Muscle layer of colon (tissue), 2 donors: ENCODE measurements around the gene PSD.
A peak's percentile ranks its signal among the peaks of the same experiment; 100 is the strongest.

Experiments used
- H3K27ac ChIP-seq: one replicate; pipeline ENCODE4 v1.7.0; 2013; ENCODE audit warnings: low read depth, mild to moderate bottlenecking, low read length, moderate library complexity
- H3K27me3 ChIP-seq, 2 donors: one replicate each; pipeline ENCODE4 v1.7.0; 2013; ENCODE audit warnings: low read length in 2 of 2, mild to moderate bottlenecking in 2 of 2; ENCODE audit not compliant: insufficient read depth in 2 of 2, control insufficient read depth in 1 of 2
- H3K36me3 ChIP-seq: one replicate; pipeline ENCODE4 v1.7.0; 2013; ENCODE audit warnings: mild to moderate bottlenecking, low read length; ENCODE audit not compliant: insufficient read depth
- H3K4me1 ChIP-seq: one replicate; pipeline ENCODE4 v1.7.0; 2013; ENCODE audit warnings: mild to moderate bottlenecking, low read length; ENCODE audit not compliant: insufficient read depth
- H3K4me3 ChIP-seq, 2 donors: one replicate each; pipeline ENCODE4 v1.7.0; 2013; ENCODE audit warnings: low read length in 2 of 2, low read depth in 1 of 2, mild to moderate bottlenecking in 1 of 2, moderate library complexity in 1 of 2
- H3K9ac ChIP-seq: one replicate; pipeline ENCODE4 v1.7.0; 2013; ENCODE audit warnings: low read length
- H3K9me3 ChIP-seq: one replicate; pipeline ENCODE4 v1.7.0; 2013; ENCODE audit warnings: mild to moderate bottlenecking, low read length
- donor health status: abdominal sarcoma.
- donor health status: Adenocarcinoma of cecum.

PSD gene

GRCh38 chr10:102400076-102400475 is 18.5 kb downstream of the PSD start:
- H3K27me3 ChIP-seq, result no peaks in the 10 kb centered on the region
- peaks cover 68% of the 10 kb centered on the region for H3K36me3 ChIP-seq
- no peaks in the 10 kb centered on the region for H3K9me3 ChIP-seq
- peak overlapping the region; percentile 42 to 65 for H3K4me3 ChIP-seq
- H3K27ac ChIP-seq, result peak overlapping the region; percentile 71
- H3K9ac ChIP-seq, result peak overlapping the region; percentile 75
- peaks cover 61% of the 10 kb centered on the region for H3K4me1 ChIP-seq

- Histone ChIP-seq H3K9me3 (no peaks in the 10 kb centered on the region), H3K27me3 (no peaks in the 10 kb centered on the region), H3K27ac (peak overlapping the region; percentile 71), H3K4me3 (peak overlapping the region; percentile 42 to 65), H3K4me1 (peaks cover 58% of the 10 kb centered on the region), H3K36me3 (peaks cover 61% of the 10 kb centered on the region), H3K9ac (peak overlapping the region; percentile 75)
These were observed 19.2 kb downstream of the PSD start for GRCh38 chr10:102399217-102400021.

GRCh38 chr10:102398172-102399020 is 20.2 kb downstream of the PSD start:
- H3K9ac ChIP-seq, result peak overlapping the region; percentile 41
- peak overlapping the region in 1 of 2 donors; percentile 28 for H3K4me3 ChIP-seq
- peak overlapping the region; percentile 61 for H3K27ac ChIP-seq
- H3K4me1 ChIP-seq, result peaks cover 49% of the 10 kb centered on the region
- no peaks in the 10 kb centered on the region for H3K27me3 ChIP-seq
- H3K36me3 ChIP-seq, result peaks cover 52% of the 10 kb centered on the region
- H3K9me3 ChIP-seq, result no peaks in the 10 kb centered on the region

DNA sequence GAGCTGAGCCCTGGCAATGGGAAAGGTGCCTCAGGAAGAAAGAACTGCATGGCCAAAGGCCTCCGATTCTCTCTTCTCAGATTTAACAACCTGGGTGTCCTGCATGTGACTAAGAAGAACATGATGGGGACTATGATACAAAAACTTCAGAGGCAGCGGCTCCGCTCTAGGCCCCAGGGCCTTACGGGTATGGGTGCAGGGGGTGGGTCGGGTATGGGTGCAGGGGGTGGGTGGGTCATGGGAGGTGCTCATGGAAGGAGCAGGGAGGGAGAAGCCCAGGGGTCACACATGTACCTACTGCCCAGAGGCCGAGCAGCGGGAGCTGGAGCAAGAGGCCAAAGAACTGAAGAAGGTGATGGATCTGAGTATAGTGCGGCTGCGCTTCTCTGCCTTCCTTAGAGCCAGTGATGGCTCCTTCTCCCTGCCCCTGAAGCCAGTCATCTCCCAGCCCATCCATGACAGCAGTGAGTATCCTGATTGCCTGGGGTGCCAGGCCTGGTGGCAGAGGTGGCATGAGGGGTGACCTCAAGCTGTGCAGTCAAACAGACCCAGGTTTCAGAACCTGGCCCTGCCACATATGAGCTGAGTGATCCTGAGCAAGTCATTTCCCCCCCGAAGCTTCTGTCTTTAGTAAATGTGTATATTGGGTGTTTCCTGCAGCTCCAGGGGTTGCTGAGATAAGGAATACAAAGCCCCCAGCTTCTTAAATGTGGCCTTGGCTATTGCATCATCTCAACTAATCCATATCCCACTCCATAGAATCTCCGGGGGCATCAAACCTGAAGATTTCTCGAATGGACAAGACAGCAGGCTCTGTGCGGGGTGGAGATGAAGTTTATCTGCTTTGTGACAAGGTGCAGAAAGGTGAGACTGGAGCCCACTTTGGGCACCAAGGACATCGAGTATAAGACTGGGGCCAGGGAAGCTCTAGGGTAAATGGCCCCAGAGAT is 21.1 kb downstream of the PSD start:
- Histone ChIP-seq H3K27ac (peak overlapping the region; percentile 97), H3K4me3 (peak overlapping the region in 1 of 2 donors; percentile 96), H3K27me3 (no peaks in the 10 kb centered on the region), H3K36me3 (peaks cover 45% of the 10 kb centered on the region), H3K9ac (peak overlapping the region; percentile 98), H3K9me3 (no peaks in the 10 kb centered on the region), H3K4me1 (peaks cover 42% of the 10 kb centered on the region)

GRCh38 chr10:102396730-102397151 is 21.8 kb downstream of the PSD start:
- H3K4me3 ChIP-seq, result peak overlapping the region; percentile 70 to 96
- H3K9ac ChIP-seq, result peak overlapping the region; percentile 98

GRCh38 chr10:102396317-102396650 is 22.3 kb downstream of the PSD start:
- H3K4me3 ChIP-seq, result peak overlapping the region; percentile 70 to 96
- peak overlapping the region; percentile 98 for H3K9ac ChIP-seq
- peaks cover 34% of the 10 kb centered on the region for H3K36me3 ChIP-seq
- peak overlapping the region; percentile 97 for H3K27ac ChIP-seq
- no peaks in the 10 kb centered on the region for H3K27me3 ChIP-seq
- no peaks in the 10 kb centered on the region for H3K9me3 ChIP-seq
- H3K4me1 ChIP-seq, result peaks cover 35% of the 10 kb centered on the region

More at GRCh38 chr10:102396730-102397151, 21.8 kb downstream of the PSD start:
- H3K4me1 ChIP-seq, result peaks cover 35% of the 10 kb centered on the region
- H3K36me3 ChIP-seq, result peaks cover 38% of the 10 kb centered on the region
- H3K27ac ChIP-seq, result peak overlapping the region; percentile 97
- no peaks in the 10 kb centered on the region for H3K27me3 ChIP-seq
- no peaks in the 10 kb centered on the region for H3K9me3 ChIP-seq

DNA sequence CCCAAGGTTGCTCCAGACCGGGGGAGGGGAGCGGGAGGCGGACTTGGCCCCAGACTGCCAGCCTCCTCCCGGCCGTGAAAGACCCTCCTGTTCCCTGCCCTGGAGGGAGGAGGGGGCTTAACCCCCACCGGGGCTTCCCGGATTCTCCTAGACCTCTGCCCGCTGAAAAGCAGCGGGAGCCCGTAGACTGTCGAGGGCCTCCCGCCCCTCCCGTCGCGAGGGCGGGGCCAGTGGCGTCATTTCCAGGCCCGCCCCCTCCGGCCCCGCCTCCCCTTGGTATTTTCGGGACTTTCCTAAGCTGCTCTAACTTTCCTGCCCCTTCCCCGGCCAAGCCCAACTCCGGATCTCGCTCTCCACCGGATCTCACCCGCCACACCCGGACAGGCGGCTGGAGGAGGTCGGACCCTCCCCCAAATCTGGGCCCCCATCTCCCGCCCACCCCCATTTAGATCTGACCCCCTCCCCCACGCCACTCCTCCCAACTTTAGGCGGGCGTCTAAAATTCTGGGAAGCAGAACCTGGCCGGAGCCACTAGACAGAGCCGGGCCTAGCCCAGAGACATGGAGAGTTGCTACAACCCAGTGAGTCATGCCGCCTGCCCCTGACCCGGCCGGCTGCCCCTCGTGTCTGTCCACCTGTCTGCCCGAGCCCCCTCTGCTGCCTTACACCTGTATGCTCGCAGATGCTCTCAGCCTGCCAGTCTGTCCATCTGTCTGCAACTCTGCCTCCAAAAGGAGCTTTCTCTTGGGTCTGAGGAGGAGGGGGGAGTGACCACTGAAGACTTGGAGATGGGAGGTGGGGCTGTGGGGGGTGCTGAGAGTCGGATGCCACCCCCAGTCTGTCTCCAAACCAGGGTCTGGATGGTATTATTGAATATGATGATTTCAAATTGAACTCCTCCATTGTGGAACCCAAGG is 22.9 kb downstream of the PSD start, which contains the start of gene NFKB2:
Gene NFKB2 (plus strand): TSS at position 306 of the 917 bp plus-strand sequence. CDS start 255 bp downstream, at position 561.
- peaks cover 35% of the 10 kb centered on the region for H3K4me1 ChIP-seq

GRCh38 chr10:102394801-102395399 is 23.7 kb downstream of the PSD start:
- Histone ChIP-seq H3K4me3 (peak overlapping the region; percentile 70 to 96), H3K36me3 (peaks cover 21% of the 10 kb centered on the region), H3K4me1 (peaks cover 28% of the 10 kb centered on the region), H3K27me3 (no peaks in the 10 kb centered on the region), H3K9me3 (no peaks in the 10 kb centered on the region), H3K9ac (peak overlapping the region; percentile 78), H3K27ac (peak overlapping the region; percentile 97)

More for the DNA sequence above, 22.9 kb downstream of the PSD start, which contains the start of gene NFKB2:
- Histone ChIP-seq H3K36me3 (peaks cover 28% of the 10 kb centered on the region), H3K9me3 (no peaks in the 10 kb centered on the region), H3K27ac (peak within 1 kb of the TSS; percentile 97), H3K9ac (peak within 1 kb of the TSS; percentile 98), H3K4me3 (peak within 1 kb of the TSS; percentile 70 to 96), H3K27me3 (no peaks in the 10 kb centered on the region)

DNA sequence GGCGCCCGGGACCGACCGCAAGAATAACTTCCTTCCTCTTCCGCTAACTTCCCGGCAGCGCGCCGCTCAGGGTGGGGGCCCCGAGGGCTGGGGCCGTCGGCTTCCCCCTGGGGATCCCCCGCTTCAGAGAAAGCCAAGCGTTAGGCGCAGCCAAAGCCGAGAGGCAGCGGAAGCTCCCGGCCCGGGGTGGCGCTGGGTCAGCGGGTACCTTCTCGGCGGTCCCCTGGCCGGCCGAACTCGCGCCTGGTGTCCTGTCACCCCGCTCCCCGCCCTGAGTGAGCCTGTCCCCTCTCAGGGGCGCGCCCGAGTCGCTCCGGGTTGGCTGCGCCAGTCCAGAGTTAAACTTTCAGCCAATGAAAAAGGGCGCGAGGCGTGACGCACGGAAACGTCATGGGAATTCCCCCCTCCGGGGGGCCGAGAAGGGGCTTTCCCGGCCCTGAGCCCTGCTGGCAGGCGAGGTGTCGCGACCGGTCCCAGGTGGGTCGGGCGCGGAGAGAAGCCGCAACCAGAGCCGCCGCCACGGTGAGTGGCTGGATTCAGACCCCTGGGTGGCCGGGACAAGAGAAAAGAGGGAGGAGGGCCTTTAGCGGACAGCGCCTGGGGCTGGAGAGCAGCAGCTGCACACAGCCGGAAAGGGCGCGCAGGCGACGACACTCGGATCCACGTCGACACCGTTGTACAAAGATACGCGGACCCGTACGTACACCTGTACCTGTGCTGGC is 24.3 kb downstream of the PSD start:
- Histone ChIP-seq H3K4me1 (peaks cover 25% of the 10 kb centered on the region), H3K27ac (peak overlapping the region; percentile 97), H3K4me3 (peak overlapping the region; percentile 70 to 96)

More for the DNA sequence above, 24.3 kb downstream of the PSD start:
- Histone ChIP-seq H3K9ac (peak overlapping the region; percentile 78), H3K27me3 (no peaks in the 10 kb centered on the region), H3K9me3 (no peaks in the 10 kb centered on the region), H3K36me3 (peaks cover 18% of the 10 kb centered on the region)
